Prostate gland (tissue), 2 donors: ENCODE measurements around the gene ANKRD13C. TPM values are rescaled to one million over a fixed set of nuclear protein-coding genes. Genes with fewer than 3 reads are reported as not detected.

Experiments
- DNase-seq: peaks from one replicate; pipeline ENCODE4 v3.0.0-alpha.2; 2019; ENCODE audit warnings: low spot score
- H3K27ac ChIP-seq, 2 donors: fragments of 200-600 bp; sonication (generic); 2 replicates each; pipeline ENCODE4 v1.5.1; 2017 to 2019
- H3K27me3 ChIP-seq: fragments of 200-600 bp; sonication (generic); replicated peaks from 2 replicates; pipeline ENCODE4 v1.5.1; 2019; ENCODE audit not compliant: insufficient read depth
- H3K36me3 ChIP-seq, 2 donors: fragments of 200-600 bp; sonication (generic); 1 replicate in 1 of 2; 2 replicates in 1 of 2; pipeline versions ENCODE4 v1.5.1 to v1.8.1; 2017 to 2019
- H3K4me1 ChIP-seq: fragments of 200-600 bp; sonication (generic); replicated peaks from 2 replicates; pipeline ENCODE4 v1.5.1; 2019
- H3K4me3 ChIP-seq, 2 donors: fragments of 200-600 bp; sonication (generic); 2 replicates each; pipeline ENCODE4 v1.5.1; 2017 to 2019
- H3K9me3 ChIP-seq: fragments of 200-600 bp; sonication (generic); 2 replicates; pipeline ENCODE4 v1.5.1; 2017
- POLR2A ChIP-seq: fragments of 450-650 bp; IDR thresholded peaks from one replicate; pipeline ENCODE4 v1.6.1; 2016; ENCODE audit warnings: antibody characterized with exemption, mild to moderate bottlenecking
- POLR2AphosphoS5 ChIP-seq: sonication (generic); formaldehyde crosslinking; IDR thresholded peaks from one replicate; pipeline ENCODE4 v1.6.1; 2017; ENCODE audit warnings: antibody characterized with exemption
- WGBS: methylation state at CpG from one replicate; pipeline ENCODE4 v1.1.5; 2018; 5-methylcytosine and 5-hydroxymethylcytosine counted together
- intact Hi-C: fragments of 100-400 bp; cut with DNase I; formaldehyde crosslinking; loops from one replicate; pipeline ENCODE4 v1.14.2; 2022
- total RNA-seq, 2 donors: library from RNA; depleted of rRNA; stranded (reverse); fragments of >200 nt; gene quantifications; one replicate each; pipeline ENCODE4 v1.1.0, GENCODE V29; 2016
- TF ChIP-seq, protein P1 (sequence below), 4 experiments: fragments of 200-600 bp in 2 of 4; fragments of 450-650 bp in 2 of 4; sonication (generic) in 2 of 4; IDR thresholded peaks; 1 replicate in 3 of 4; 2 replicates in 1 of 4; pipeline ENCODE4 v1.5.1; 2016 to 2019; ENCODE audit warnings: antibody characterized with exemption in 4 of 4, mild to moderate bottlenecking in 2 of 4, moderate library complexity in 2 of 4

Gene ANKRD13C
- total RNA-seq, 2 donors from 2014 or later = 21.7 to 26.2 TPM

DNA sequence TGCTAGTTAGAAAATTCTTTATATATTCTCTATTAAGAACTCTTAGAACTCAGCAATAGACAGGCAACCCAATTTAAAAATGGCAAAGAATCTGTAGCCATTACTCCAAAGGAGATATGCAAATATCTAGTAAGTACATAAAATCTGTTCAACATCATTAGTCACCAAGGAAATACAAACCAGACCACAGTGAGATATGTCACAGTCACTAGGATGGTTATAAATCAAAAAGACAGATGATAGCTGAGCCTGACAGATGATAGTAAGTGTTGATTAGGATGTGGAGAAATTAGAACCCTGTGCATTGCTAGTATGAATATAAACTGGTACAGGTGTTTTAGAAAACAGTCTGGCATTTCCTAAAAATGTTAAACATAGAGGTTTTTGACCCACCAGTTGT lies 106.8 kb downstream of the ANKRD13C start:
- Histone ChIP-seq H3K4me3 (no peak overlapping the region), H3K36me3 (peaks cover 0 to 3% of the 10 kb centered on the region in 2 donors), H3K4me1 (no peaks in the 10 kb centered on the region), H3K9me3 (no peaks in the 10 kb centered on the region), H3K27me3 (no peaks in the 10 kb centered on the region), H3K27ac (no peak overlapping the region)
- no peak for DNase-seq
- intact Hi-C loops = no loop called here
- TF ChIP-seq, protein P1, sequence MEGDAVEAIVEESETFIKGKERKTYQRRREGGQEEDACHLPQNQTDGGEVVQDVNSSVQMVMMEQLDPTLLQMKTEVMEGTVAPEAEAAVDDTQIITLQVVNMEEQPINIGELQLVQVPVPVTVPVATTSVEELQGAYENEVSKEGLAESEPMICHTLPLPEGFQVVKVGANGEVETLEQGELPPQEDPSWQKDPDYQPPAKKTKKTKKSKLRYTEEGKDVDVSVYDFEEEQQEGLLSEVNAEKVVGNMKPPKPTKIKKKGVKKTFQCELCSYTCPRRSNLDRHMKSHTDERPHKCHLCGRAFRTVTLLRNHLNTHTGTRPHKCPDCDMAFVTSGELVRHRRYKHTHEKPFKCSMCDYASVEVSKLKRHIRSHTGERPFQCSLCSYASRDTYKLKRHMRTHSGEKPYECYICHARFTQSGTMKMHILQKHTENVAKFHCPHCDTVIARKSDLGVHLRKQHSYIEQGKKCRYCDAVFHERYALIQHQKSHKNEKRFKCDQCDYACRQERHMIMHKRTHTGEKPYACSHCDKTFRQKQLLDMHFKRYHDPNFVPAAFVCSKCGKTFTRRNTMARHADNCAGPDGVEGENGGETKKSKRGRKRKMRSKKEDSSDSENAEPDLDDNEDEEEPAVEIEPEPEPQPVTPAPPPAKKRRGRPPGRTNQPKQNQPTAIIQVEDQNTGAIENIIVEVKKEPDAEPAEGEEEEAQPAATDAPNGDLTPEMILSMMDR (IDR thresholded peaks at IDR 0.05) = no peak
- TF ChIP-seq POLR2AphosphoS5 (no peak), POLR2A (no peak)

DNA sequence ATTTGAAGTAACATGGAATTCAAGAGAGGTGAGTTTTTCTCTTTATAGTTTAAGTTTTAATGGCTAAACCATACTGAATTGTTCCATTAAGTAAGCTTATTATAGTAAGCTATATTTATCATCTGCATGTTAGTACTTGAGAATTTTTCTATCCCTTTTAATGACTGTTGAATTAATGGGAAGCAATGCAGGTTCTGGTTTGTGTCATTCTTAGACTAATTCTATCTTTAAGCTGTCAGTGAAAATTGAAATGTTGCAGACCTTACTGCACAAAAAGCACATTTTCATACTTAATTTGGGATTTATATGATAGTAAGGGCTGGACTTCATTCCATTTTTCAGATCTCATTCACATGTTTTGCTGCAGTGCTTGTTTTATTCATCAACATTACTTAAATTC lies 107.4 kb downstream of the ANKRD13C start:
- no peak for TF ChIP-seq POLR2A
- TF ChIP-seq POLR2AphosphoS5 = no peak
- TF ChIP-seq, protein P1 (IDR thresholded peaks at IDR 0.05) = no peak
- H3K9me3 ChIP-seq = no peaks in the 10 kb centered on the region
- no peak overlapping the region for H3K4me3 ChIP-seq
- DNase-seq = no peak
- H3K27ac ChIP-seq = no peak overlapping the region
- intact Hi-C loops = no loop called here
- peaks cover 0 to 3% of the 10 kb centered on the region in 2 donors for H3K36me3 ChIP-seq
- no peaks in the 10 kb centered on the region for H3K27me3 ChIP-seq
- no peaks in the 10 kb centered on the region for H3K4me1 ChIP-seq

DNA sequence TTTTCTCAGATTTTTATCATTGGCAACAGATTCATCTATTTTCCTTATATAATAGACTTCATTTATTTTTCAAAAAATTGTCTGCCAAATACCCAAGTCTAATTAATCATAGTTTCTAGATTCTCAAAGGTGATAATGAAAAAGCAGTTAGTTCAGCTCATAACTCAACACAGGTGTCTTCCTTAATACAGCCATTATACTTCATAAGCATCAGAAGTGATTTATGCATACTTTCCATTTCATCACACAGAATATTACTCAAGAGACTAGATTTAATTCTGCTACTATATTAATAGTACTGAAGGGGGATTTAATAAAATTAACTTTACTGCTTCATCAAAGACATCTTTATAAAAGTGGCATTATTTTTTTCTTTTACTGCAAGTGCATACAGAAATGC lies 114.6 kb downstream of the ANKRD13C start:
- Histone ChIP-seq H3K4me1 (no peaks in the 10 kb centered on the region), H3K4me3 (no peak overlapping the region), H3K9me3 (no peaks in the 10 kb centered on the region), H3K27ac (no peak overlapping the region), H3K27me3 (no peaks in the 10 kb centered on the region), H3K36me3 (peaks cover 0 to 5% of the 10 kb centered on the region in 2 donors)
- TF ChIP-seq, protein P1 (IDR thresholded peaks at IDR 0.05) = no peak
- TF ChIP-seq POLR2A (no peak), POLR2AphosphoS5 (no peak)
- no peak for DNase-seq
- intact Hi-C loops = no loop called here

DNA sequence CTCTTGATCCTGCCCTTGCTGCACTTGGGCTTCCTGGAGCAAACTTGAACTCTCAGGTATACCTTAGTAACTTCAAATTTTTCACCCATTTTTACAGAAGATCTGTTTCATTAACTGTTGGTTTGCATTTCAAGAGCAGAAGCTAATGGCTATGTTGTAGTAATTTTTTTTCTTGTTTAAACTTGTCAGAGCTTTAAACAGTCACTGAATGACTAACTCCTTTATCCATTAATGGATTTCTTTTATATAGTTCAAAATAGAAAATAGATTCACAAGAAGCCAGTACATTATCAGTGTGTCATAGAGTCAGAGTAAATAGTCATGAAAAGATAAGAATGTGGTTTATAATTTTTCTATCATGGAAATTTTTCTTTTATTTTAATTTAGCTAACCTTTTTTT lies 119.8 kb downstream of the ANKRD13C start:
- H3K36me3 ChIP-seq = no peaks in the 10 kb centered on the region
- no peaks in the 10 kb centered on the region for H3K27me3 ChIP-seq
- DNase-seq = no peak
- no peak overlapping the region for H3K4me3 ChIP-seq
- intact Hi-C loops = no loop called here
- no peak overlapping the region for H3K27ac ChIP-seq
- H3K4me1 ChIP-seq = no peaks in the 10 kb centered on the region
- no peaks in the 10 kb centered on the region for H3K9me3 ChIP-seq
- TF ChIP-seq, protein P1 (IDR thresholded peaks at IDR 0.05) = no peak
- TF ChIP-seq POLR2A (no peak), POLR2AphosphoS5 (no peak)

DNA sequence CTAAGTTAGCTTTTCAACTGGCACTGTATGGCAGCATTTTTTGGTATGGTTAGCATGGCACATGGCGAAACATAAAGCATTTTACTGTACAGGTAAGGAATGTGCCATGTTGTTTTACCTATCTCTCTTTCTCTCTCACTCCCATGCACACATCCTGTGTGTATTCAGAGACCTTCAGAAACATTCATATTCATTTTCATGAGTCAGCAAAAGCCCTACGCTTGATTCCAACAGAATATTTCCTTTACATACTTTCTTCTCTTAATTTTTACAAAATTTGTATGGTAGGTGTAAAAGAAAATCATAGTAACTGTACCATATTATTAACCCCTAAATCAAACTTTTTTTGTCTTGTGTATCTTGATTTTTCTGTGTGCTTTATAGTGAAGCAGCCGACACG lies 123.0 kb downstream of the ANKRD13C start:
- WGBS = 93% methylated on average over 4 of the region's 4 CpGs
- intact Hi-C loops = no loop called here
- Histone ChIP-seq H3K4me1 (no peaks in the 10 kb centered on the region), H3K4me3 (no peak overlapping the region), H3K27ac (no peak overlapping the region), H3K27me3 (no peaks in the 10 kb centered on the region), H3K9me3 (no peaks in the 10 kb centered on the region), H3K36me3 (no peaks in the 10 kb centered on the region)
- DNase-seq = no peak
- TF ChIP-seq, protein P1 (IDR thresholded peaks at IDR 0.05) = no peak
- no peak for TF ChIP-seq POLR2AphosphoS5
- no peak for TF ChIP-seq POLR2A
